ENCODE measurements around the gene HSP90AB1.

- TF ChIP-seq EZH2 (IDR thresholded peaks at IDR 0.05; ENCODE audit: borderline replicate concordance), result no peak
- TF ChIP-seq CTCF (IDR thresholded peaks at IDR 0.05; ENCODE audit: poor library complexity), result no peak
Measured at GRCh38 chr6:44225579-44226325, 21.1 kb upstream of the HSP90AB1 start.

Measured in hepatocyte (in vitro differentiated cells).